HL-60/S4 treated with phorbol 12-myristate 13-acetate at 8.2 ng/mL for 4 days and 3 days (cell line): ENCODE measurements around the gene UBXN10.

ENCODE experiments used
- in situ Hi-C: fragments of 300-500 bp; cut with MboI; formaldehyde crosslinking; loops from 2 replicates; pipeline ENCODE4 v1.15.0; 2022; ENCODE audit warnings: low sequenced_read_pairs

Gene UBXN10

DNA sequence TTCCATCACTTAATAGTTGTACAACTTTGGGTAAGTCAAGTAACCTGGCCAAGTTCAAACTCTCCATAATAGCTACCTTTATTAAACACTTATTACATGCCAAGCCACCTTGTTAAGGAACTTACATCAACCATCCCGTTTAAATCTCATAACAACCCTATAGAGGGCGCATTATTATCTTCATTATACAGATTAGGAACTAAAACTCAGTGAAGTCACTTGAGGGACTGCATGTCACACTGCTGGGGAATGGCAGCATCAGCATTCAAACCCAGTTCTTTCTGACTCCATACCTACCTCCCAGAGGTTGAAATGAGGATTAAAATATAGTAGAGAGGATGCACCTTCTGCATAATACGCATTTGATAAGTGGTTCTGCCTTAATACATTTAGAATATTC is 47.5 kb downstream of the UBXN10 start:
- in situ Hi-C loops = no loop called here

DNA sequence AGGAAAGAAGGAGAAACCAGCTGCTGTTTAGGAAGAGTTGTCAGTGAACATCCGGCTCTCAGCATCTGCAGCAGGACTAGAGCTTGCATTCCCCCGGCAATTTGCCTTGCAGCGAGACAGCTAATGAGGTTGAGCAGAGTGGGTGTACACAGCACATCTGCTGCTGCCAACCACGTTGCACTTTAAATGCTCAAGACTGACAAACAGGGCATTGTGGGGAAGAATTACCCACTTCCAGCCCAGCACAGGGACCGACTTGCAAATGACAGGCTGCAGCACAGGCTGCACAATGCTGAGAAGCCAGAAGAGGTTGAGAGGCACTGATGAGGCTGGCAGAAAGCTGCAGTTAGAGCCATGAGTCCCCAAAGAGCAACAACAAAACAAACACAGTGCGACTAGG is 48.0 kb downstream of the UBXN10 start:
- in situ Hi-C loops = no loop called here

DNA sequence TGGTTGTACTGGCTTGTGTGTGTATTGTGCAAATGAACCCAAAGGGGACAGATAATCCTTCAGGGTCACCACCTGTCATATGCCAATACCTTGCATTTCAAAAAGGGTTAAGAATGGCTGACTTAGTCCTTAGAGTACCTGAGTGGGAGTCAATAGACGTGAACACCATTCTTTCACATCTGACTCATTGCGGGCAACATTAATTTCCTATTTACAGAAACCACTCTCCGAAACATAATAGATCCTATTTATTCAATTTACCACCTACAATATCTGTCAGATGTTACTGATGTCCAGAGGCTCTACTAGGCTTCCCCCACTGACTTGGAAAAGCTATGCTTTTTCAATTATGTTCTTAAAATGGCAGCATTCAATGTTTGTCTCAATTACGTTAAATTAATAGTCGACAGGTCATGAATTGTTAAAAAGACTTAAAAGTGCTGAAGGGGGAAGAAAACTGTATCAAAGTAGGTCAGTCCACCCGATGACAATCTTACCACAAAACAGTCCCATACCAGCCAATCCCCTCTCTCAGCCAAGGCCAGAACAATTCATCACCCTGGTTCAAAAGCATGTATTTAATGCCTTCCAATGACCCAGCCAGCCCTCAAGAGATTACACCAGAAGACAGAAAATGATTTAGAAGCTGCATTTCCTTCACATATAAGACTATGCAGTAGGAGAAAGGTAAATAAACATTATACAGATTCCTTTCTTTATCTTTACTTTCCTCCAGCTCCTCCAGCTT is 49.1 kb downstream of the UBXN10 start:
- in situ Hi-C loops = no loop called here

DNA sequence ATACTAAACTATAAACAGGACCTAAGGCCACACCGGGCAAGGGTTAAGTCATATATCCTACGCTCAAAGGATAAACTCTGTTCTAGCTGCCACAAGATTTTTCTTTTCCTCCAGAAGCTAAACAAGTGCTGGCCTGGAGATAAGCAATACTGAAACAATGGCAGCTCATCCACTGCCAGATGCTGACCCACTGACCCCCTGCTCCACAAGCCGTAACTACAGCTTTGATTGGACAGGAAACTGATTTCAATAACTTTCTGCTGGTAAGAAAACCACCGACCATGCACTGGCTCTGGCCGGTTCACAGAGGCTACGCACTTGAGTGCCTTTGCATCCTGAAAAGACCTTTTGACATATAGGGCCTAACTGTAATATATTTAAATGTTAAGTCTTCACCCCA is 51.8 kb downstream of the UBXN10 start:
- in situ Hi-C loops = no loop called here

DNA sequence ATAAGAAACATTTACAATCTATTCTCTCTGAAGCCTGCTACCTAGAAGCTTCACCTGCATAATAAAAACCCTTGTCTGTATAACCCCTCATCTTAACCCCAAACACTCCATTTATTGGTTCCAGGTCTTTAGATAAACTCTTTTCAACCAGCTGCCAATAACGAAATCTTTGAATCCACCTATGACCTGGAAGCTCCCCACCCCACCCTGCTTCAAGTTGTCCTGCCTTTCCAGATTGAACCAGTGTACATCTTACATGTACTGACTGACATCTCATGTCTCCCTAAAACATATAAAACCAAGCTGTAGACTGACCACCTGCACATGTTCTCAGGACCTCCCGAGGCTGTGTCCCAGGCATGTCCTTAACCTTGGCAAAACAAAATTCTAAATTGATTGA is 54.1 kb downstream of the UBXN10 start:
- in situ Hi-C loops = no loop called here

DNA sequence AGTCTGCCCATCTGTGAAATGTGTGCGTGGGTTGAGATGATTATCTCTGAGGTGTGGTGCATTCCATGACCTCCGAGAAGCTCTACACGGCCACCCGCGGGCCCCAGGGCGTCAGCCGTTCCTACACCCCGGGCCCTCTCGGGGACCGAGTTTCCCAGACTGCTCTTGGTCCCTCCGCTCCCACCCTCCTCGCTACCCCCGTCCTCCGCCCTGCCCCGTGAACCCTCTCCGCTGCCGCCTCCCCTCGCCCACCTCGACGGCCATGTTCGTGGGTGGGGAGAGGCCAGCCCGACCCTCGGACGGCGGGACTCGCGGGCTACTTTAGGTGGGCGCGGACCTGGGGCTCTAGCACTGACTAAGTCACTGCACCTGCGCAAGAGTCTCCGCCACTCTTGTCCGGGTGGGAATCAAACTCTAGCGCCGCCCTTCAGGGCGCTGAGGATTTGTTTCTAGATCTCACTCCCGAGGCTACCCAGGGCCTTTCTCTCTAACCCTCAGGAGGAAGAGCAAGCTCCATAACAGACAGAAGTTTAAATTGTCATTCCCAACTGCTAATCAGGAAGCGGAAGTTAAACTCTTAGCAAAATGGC is 57.1 kb downstream of the UBXN10 start:
- in situ Hi-C loops = no loop called here
